GM19193 (cell line): Measurements from ENCODE around the gene TRIO.

Experiments used
- POLR2A ChIP-seq: IDR thresholded peaks from 4 replicates; pipeline ENCODE4 v1.6.1; 2011; ENCODE audit not compliant: insufficient read depth, insufficient read length; ENCODE audit errors: extremely low read depth

The TRIO gene

DNA sequence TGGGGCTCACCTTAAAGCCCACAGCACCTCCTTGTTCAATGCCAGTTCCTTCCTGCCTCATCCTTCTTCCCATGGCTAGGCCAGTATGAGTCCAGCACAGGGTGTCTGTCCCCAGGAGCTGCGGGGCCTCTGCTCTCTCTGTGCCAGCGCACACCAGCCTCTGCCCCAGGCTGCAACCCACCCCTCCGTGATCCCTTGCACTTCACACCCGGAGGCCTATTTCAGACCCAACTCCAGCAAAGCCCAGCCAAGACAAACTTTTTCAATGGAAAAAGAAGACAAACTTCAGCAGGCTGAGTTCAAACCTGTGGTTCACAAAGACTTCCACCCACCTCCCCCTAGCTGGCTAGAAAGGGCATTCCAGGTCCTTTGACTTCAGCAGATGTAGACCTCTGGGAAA, 382.3 kb downstream of the TRIO start:
- TF ChIP-seq POLR2A, result no peak

GRCh38 chr5:14526493-14526892, 383.4 kb downstream of the TRIO start:
- no peak for TF ChIP-seq POLR2A

DNA sequence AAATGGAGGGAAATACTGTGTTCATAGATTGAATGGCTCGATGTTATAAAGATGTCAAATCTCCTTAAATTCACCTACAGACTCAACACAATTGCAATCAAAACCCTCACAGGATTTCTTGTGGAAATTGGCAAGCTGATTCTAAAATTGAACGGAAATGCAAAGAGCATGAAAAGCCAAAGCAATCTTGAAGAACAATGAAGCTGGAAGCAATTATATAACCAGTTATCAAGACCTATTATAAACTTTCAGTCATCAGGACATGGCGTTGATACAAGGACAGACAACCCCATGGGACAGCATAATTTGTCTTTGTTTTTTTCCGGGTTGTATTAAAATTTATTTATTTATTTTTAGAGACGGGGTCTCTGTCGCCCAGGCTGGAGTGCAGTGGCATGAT, 385.0 kb downstream of the TRIO start:
- no peak for TF ChIP-seq POLR2A

- TF ChIP-seq POLR2A, result no peak
Observed at GRCh38 chr5:14528926-14529325, 385.8 kb downstream of the TRIO start.

DNA sequence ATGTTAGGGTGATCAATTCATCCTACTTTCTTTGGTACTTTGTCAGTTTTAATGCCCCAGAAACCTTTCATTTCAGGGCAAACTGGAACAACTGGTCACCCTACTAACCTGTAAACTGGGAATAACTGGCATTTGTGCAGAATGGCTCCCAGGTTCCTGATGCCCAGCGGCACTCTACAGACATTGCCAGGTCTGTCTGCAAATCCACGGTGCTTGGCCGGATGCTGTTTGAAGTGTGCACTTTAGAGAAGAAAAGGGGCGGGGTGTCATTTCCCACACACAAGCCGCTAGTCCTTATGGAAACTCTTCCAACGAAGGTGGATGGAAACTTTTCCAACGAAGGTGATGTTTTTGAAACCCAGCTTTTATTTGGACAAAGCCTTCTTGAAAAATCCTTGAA, 388.5 kb downstream of the TRIO start:
- TF ChIP-seq POLR2A, result no peak

- TF ChIP-seq POLR2A, result no peak
Observed at GRCh38 chr5:14532180-14532579, 389.0 kb downstream of the TRIO start.

DNA sequence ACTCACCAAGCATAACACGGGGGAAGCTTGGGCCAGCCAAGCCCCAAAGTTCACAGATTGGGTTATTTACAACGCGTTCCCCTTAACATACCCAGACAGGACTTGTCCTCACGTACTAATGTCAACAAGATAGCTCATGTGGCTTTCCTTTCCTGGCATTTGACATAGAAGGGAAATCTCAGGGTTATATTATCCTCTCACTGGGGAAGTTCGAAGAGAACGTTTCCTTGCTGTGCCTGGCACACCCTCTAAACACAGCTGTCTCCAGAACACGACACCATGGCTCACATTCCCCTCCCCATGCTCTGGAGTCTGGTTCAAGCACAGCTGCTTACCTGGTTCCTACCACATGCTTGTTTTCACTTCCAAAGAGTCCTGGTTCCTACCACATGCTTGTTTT, 391.6 kb downstream of the TRIO start:
- no peak for TF ChIP-seq POLR2A

GRCh38 chr5:14545308-14545707, 402.2 kb downstream of the TRIO start:
- TF ChIP-seq POLR2A, result no peak

GRCh38 chr5:14545862-14546261, 402.7 kb downstream of the TRIO start:
- TF ChIP-seq POLR2A, result no peak

DNA sequence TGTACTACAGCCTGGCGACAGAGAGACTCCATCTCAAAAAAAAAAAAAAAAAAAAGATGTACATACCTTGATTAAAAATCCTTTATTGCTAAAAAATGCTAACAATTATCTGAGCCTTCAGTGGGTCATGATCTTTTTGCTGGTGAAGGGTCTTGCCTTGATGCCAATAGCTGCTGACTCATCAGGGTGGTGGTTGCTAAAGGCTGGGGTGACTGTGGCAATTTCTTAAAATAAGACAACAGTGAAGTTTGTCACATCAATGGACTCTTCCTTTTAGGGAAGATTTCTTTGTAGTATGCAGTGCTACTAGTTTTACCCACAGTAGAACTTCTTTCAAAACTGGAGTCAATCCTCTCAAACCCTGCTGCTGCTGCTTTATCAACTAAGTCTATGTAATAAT, 404.5 kb downstream of the TRIO start:
- no peak for TF ChIP-seq POLR2A

- no peak for TF ChIP-seq POLR2A
Observed at GRCh38 chr5:14551211-14551610, 408.1 kb downstream of the TRIO start.

- TF ChIP-seq POLR2A, result no peak
Observed at GRCh38 chr5:14552017-14552416, 408.9 kb downstream of the TRIO start.

- TF ChIP-seq POLR2A, result no peak
Observed at GRCh38 chr5:14556015-14556414, 412.9 kb downstream of the TRIO start.

GRCh38 chr5:14557203-14557770, 414.1 kb downstream of the TRIO start:
- no peak for TF ChIP-seq POLR2A

GRCh38 chr5:14557791-14558415, 414.8 kb downstream of the TRIO start:
- TF ChIP-seq POLR2A, result no peak
